DND-41 (cell line): ENCODE measurements around the gene FOXN3.

Source experiments
- CTCF ChIP-seq: IDR thresholded peaks from 2 replicates; pipeline ENCODE4 v1.5.1; 2012; ENCODE audit warnings: borderline replicate concordance, low read length, moderate library complexity, mild to moderate bottlenecking; ENCODE audit not compliant: poor library complexity, severe bottlenecking; ENCODE audit errors: extremely low read depth
- EZH2 ChIP-seq: IDR thresholded peaks from 3 replicates; pipeline ENCODE4 v1.6.1; 2012; ENCODE audit warnings: borderline replicate concordance, low read depth, mild to moderate bottlenecking, moderate library complexity, low read length, inconsistent platforms; ENCODE audit not compliant: severe bottlenecking

- TF ChIP-seq CTCF = no peak
- no peak for TF ChIP-seq EZH2
Observed at GRCh38 chr14:89265234-89265633, 151.8 kb downstream of the FOXN3 start.
